Stomach (tissue), 4 donors: ENCODE data around the gene HSPB6.

ENCODE experiments used
- EP300 ChIP-seq: sonication (generic); formaldehyde crosslinking; IDR thresholded peaks from one replicate; pipeline ENCODE4 v1.6.1; 2017; ENCODE audit warnings: antibody characterized with exemption
- POLR2A ChIP-seq, 4 donors: fragments of 450-650 bp; IDR thresholded peaks; one replicate each; pipeline ENCODE4 v1.6.1; 2016; ENCODE audit warnings: antibody characterized with exemption in 4 of 4, control low read depth in 2 of 4, mild to moderate bottlenecking in 1 of 4, moderate library complexity in 1 of 4
- POLR2AphosphoS5 ChIP-seq, 3 donors: sonication (generic); formaldehyde crosslinking; IDR thresholded peaks; one replicate each; pipeline ENCODE4 v1.6.1; 2016; ENCODE audit warnings: antibody characterized with exemption in 3 of 3
- TF ChIP-seq, protein P1 (sequence below), 7 experiments: fragments of 450-650 bp in 4 of 7; fragments of 200-600 bp in 3 of 7; sonication (generic) in 3 of 7; IDR thresholded peaks; one replicate each; pipeline ENCODE4 v1.5.1; 2016 to 2019; ENCODE audit warnings: antibody characterized with exemption in 7 of 7, control low read depth in 2 of 7, mild to moderate bottlenecking in 1 of 7

DNA sequence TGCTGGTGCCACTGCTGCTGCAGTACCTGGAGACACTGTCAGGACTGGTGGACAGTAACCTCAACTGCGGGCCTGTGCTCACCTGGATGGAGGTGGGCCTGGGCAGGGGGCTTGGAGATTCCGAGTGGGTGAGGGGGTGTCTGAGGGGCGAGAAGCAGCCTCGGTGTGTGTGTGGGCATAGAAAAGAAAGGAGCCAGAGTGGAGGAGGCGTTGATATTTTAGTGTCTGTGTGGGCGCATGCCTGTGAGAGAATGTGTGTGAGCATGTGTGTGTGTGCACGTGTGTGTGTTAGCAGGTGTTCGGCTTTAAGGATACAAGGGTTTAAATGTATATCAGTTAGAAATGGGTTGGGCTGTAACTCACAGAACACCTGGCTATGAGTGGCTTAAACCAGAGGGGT lies 22.2 kb upstream of the HSPB6 start:
- TF ChIP-seq POLR2A (IDR thresholded peaks at IDR 0.05) (no peak), EP300 (no peak), POLR2AphosphoS5 (IDR thresholded peaks at IDR 0.05) (no peak)
- TF ChIP-seq, protein P1, sequence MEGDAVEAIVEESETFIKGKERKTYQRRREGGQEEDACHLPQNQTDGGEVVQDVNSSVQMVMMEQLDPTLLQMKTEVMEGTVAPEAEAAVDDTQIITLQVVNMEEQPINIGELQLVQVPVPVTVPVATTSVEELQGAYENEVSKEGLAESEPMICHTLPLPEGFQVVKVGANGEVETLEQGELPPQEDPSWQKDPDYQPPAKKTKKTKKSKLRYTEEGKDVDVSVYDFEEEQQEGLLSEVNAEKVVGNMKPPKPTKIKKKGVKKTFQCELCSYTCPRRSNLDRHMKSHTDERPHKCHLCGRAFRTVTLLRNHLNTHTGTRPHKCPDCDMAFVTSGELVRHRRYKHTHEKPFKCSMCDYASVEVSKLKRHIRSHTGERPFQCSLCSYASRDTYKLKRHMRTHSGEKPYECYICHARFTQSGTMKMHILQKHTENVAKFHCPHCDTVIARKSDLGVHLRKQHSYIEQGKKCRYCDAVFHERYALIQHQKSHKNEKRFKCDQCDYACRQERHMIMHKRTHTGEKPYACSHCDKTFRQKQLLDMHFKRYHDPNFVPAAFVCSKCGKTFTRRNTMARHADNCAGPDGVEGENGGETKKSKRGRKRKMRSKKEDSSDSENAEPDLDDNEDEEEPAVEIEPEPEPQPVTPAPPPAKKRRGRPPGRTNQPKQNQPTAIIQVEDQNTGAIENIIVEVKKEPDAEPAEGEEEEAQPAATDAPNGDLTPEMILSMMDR (IDR thresholded peaks at IDR 0.05), result no peak
